ENCODE measurements around the gene ZNF441.

- peak; percentile 15 for TF ChIP-seq CTCF (IDR thresholded peaks at IDR 0.05; ENCODE audit: borderline replicate concordance, extremely low read depth, low read length, poor library complexity, severe bottlenecking)
- no peak for TF ChIP-seq EZH2 (IDR thresholded peaks at IDR 0.05; ENCODE audit: borderline replicate concordance, low read depth, low read length, severe bottlenecking)
Measured at GRCh38 chr19:11737964-11738745, 28.6 kb upstream of the ZNF441 start.

All from DND-41 (cell line).